Stimulated activated CD4-positive, alpha-beta T cell treated with anti-CD3 and anti-CD28 coated beads, TNF-alpha, amount 100 ng/mL, for 4 hours (primary cell): Measurements from ENCODE around the gene FRAS1.
"Not testable (repeated sequence)": the region's sequence is repeated elsewhere in the genome, so short reads cannot be mapped to it uniquely, and the experiment has no call there.

ENCODE experiments used
- DNase-seq, 3 experiments: peaks; one replicate each; pipeline ENCODE4 v3.0.0-alpha.2; 2020; ENCODE audit warnings: low read depth in 3 of 3

Gene FRAS1

DNA sequence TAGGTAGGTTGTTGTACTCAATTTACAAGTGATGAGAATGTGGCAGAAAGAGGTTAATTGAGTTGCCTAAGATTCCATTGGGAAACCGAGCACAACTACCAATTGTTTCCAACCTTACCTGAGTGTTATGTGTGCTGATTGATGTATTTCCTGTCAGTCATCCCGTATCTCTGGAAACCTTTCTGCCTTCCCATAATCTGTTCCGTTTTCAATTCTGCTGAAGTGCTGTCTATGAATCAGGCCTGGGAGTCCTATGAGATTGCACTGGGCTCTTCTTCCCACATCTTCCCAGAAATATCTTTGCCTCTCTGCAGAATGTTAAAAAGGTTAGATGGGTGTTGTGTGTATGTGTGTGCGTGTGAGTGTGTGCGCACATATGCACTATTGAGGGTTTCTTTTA, 264.9 kb downstream of the FRAS1 start:
- no peak for DNase-seq

GRCh38 chr4:78323439-78323838, 266.3 kb downstream of the FRAS1 start:
- no peak for DNase-seq

- DNase-seq = no peak
Observed at GRCh38 chr4:78324625-78325024, 267.5 kb downstream of the FRAS1 start.

- no peak for DNase-seq
Observed at GRCh38 chr4:78325271-78326157, 268.4 kb downstream of the FRAS1 start.

DNA sequence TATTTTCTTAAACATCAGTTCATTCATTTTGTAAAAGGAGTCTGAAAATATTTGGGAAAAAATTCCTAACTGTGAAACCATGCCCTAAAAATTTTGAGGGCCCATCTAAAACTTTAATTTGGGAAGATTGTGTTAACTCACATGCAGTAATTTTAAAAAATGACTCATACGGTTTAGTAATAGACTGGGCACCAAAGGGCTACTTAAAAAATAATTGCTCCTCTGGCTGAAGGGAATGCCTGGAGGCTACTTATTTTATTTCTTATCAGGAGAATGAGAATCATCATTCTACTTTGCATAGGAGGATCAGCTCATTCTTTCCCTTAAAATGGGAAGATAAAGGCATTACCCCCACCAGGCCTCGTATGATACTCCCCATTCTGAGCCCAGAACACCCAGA, 271.5 kb downstream of the FRAS1 start:
- not testable (repeated sequence) for DNase-seq

- DNase-seq = no peak
Observed at GRCh38 chr4:78331186-78331585, 274.1 kb downstream of the FRAS1 start.

GRCh38 chr4:78331965-78332364, 274.8 kb downstream of the FRAS1 start:
- DNase-seq = no peak

GRCh38 chr4:78332976-78333375, 275.9 kb downstream of the FRAS1 start:
- no peak for DNase-seq

DNA sequence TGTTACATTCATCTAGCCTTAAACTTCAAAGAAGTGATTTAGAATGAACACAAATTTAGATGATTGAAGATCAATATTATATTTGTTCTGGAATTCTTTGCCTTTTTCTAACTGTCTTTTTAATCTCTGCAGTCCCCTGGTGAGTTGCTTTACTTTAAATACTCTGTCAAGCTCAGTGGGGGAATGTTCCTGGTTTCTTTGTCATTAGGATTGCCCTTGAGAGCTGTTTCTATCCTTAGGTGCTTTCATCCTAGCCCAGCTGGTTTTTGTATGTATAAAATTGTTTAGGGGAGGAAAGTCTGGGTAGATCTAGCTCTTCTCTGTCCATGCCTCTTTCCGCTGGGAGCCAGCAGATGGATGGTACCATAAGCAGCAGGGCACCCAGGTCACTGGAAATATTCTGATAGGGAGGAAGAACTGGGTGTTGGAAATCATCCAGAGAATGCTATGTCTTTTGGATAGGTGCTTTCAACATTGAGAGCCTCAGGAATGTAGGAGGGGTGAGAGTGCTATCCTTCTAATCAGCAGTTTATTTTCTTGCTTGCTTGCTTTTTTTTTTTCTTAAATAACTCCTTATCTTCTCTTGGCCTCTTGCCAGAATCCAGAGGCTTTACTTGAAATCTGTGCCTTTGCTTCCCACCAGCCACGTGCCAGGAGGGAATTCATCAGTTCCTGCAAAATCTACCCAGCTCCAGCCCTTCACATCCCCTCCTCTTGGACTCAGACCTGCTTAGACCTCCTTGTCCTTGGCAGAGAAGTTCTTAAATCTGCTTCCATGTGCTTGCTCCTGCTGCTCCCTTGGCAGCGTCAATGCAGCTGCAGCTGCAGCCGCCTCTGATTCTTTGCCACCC, 279.2 kb downstream of the FRAS1 start:
- no peak for DNase-seq

- no peak for DNase-seq
Observed at GRCh38 chr4:78337244-78338020, 280.3 kb downstream of the FRAS1 start.

- no peak for DNase-seq
Observed at GRCh38 chr4:78342125-78342524, 285.0 kb downstream of the FRAS1 start.

DNA sequence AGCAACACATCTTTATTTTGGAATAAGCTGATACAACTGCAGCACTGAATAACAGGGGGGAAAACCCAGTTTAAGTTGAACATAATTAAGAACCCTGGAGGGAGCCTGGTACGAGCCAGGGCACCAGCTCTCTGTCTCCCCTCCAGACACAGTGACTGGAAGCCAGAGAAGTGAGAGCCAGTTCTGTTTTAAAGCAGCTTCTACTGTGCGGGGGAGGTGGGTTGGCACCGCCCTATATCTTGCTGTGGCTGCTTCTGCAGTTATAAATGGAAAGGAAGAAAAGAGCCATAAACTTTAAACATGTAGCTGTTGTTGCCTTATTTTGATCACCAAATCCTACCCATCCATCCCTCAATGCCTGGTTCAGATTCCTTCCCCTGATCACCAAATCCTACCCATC, 286.6 kb downstream of the FRAS1 start:
- DNase-seq = no peak

- DNase-seq = no peak
Observed at GRCh38 chr4:78345237-78345636, 288.1 kb downstream of the FRAS1 start.

GRCh38 chr4:78346222-78346621, 289.1 kb downstream of the FRAS1 start:
- no peak for DNase-seq

DNA sequence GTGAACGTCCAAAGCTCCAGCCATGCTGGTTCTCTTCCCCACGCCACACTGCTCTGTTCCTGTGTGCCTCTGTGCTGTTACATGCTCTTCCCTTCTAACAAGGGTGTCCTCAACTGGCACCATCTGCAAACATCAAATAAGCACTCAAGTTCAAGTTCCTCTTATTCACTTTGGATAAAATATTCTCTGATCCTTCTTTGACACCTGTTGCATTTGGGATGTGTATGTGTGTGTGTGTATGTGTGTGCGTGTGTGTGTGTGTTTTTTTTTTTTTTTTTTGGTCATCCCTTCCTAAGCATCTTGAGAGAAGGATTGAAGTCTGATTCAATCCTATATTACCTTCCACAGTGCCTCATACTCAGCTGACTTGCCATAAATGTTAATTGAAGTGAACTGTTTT, 290.4 kb downstream of the FRAS1 start:
- DNase-seq = no peak

DNA sequence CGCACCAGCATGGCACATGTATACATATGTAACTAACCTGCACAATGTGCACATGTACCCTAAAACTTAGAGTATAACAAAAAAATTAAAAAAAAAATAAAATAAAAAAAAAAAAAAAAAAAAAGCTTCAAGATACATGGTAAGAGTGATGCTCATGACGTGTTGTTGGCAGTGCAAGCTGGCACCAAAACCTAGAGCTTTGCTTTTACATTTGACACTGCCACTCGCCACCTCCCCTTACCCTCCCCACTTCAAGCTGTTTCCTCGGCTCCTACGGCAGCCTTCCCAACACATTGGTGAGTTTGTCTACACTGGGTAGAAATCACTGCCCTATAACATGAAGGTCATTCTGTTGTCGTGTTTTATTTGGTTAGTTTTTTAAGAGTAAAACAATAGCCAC, 296.8 kb downstream of the FRAS1 start:
- no peak for DNase-seq

- no peak for DNase-seq
Observed at GRCh38 chr4:78354782-78355181, 297.7 kb downstream of the FRAS1 start.

GRCh38 chr4:78355306-78355705, 298.2 kb downstream of the FRAS1 start:
- DNase-seq = no peak

- no peak for DNase-seq
Observed at GRCh38 chr4:78356251-78356786, 299.2 kb downstream of the FRAS1 start.

GRCh38 chr4:78357122-78357521, 300.0 kb downstream of the FRAS1 start:
- no peak for DNase-seq

GRCh38 chr4:78360466-78360865, 303.3 kb downstream of the FRAS1 start:
- no peak for DNase-seq

DNA sequence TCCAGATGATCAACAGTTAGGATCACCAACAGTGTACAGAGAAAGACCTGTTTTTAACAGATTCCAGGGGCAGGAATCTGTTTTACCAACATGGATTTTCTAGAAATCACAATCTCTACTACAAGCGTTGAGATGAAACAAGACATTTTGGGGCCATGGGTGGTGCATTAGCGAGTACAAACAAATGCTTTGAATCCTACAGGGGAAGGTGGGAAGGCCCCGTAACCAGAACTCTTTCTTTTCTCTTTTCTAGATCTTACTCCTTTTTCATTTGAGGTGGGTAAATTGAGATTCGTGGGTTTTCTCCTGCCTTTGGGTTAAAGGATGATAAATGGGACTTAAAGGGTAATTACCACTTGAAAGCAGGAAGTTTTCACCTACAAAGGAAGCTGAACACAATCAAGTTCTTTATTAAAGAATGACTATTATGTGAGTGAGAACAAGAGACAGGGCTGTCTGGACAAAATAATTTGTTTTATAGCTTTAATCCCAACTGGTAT, 304.5 kb downstream of the FRAS1 start:
- no peak for DNase-seq
